ENCODE measurements around the gene RPTOR. TPM values are rescaled to one million over a fixed set of nuclear protein-coding genes. Genes with fewer than 3 reads are reported as not detected.

Gene RPTOR
- total RNA-seq, 1 experiment from 2014 or later: 46.2 TPM

- ATAC-seq (no peak), DNase-seq (no peak)
- no peaks in the 10 kb centered on the region for H3F3A ChIP-seq (ENCODE audit: low read length, unreplicated experiment)
- H3K27me3 ChIP-seq (ENCODE audit: low read length): no peaks in the 10 kb centered on the region
- H3K4me2 ChIP-seq (ENCODE audit: low read length): no peak overlapping the region
- H3K9me2 ChIP-seq (replicated peaks; ENCODE audit: low read length): no peaks in the 10 kb centered on the region
- H3K4me1 ChIP-seq (ENCODE audit: insufficient read depth, low read length): no peaks in the 10 kb centered on the region
- no peak overlapping the region for H3K9ac ChIP-seq (ENCODE audit: low read length)
- no peaks in the 10 kb centered on the region for H4K20me1 ChIP-seq (ENCODE audit: low read length)
- no TSS peak for BruUV-seq (replicated peaks)
- H2AFZ ChIP-seq (ENCODE audit: low read length): no peak overlapping the region
- no peaks in the 10 kb centered on the region for H3K9me3 ChIP-seq (ENCODE audit: low read length)
- intact Hi-C loops (cut with micrococcal nuclease): no loop called here
- no peak overlapping the region for H3K27ac ChIP-seq (ENCODE audit: low read length)
- TF ChIP-seq EZH2 (IDR thresholded peaks at IDR 0.05; ENCODE audit: low read length, unreplicated experiment): no peak
- no peak for TF ChIP-seq EZH2phosphoT487 (IDR thresholded peaks at IDR 0.05; ENCODE audit: borderline replicate concordance, low read length)
- TF ChIP-seq CTCF (conservative IDR thresholded peaks at IDR 0.05; ENCODE audit: low read depth, low read length): no peak
- peaks cover 4% of the 10 kb centered on the region; the same call in 1 of the 2 replicates for H3K36me3 ChIP-seq (ENCODE audit: low read depth, low read length)
- CTCF ChIA-PET: no interaction called here
- H3K79me2 ChIP-seq (ENCODE audit: low read length): no peaks in the 10 kb centered on the region
- POLR2A ChIA-PET (ENCODE audit: unreplicated experiment): no interaction called here
- H3K4me3 ChIP-seq (ENCODE audit: low read length): no peak overlapping the region
Observed at GRCh38 chr17:80774146-80774545, 229.5 kb downstream of the RPTOR start.

GRCh38 chr17:80774643-80775281 is 230.1 kb downstream of the RPTOR start:
- Histone ChIP-seq H3K4me1 (ENCODE audit: insufficient read depth, low read length) (no peaks in the 10 kb centered on the region), H3K27ac (ENCODE audit: low read length) (no peak overlapping the region), H2AFZ (ENCODE audit: low read length) (no peak overlapping the region), H3F3A (ENCODE audit: low read length, unreplicated experiment) (no peaks in the 10 kb centered on the region), H3K4me3 (ENCODE audit: low read length) (no peak overlapping the region), H3K4me2 (ENCODE audit: low read length) (no peak overlapping the region), H3K9me3 (ENCODE audit: low read length) (no peaks in the 10 kb centered on the region), H3K9me2 (replicated peaks; ENCODE audit: low read length) (no peaks in the 10 kb centered on the region), H3K9ac (ENCODE audit: low read length) (no peak overlapping the region), H3K36me3 (ENCODE audit: low read depth, low read length) (peaks cover 4% of the 10 kb centered on the region; the same call in 1 of the 2 replicates), H4K20me1 (ENCODE audit: low read length) (no peaks in the 10 kb centered on the region), H3K79me2 (ENCODE audit: low read length) (no peaks in the 10 kb centered on the region), H3K27me3 (ENCODE audit: low read length) (no peaks in the 10 kb centered on the region)
- ATAC-seq: no peak
- TF ChIP-seq EZH2 (IDR thresholded peaks at IDR 0.05; ENCODE audit: low read length, unreplicated experiment) (no peak), CTCF (conservative IDR thresholded peaks at IDR 0.05; ENCODE audit: low read depth, low read length) (no peak), EZH2phosphoT487 (IDR thresholded peaks at IDR 0.05; ENCODE audit: borderline replicate concordance, low read length) (no peak)
- ChIA-PET POLR2A (ENCODE audit: unreplicated experiment) (interaction anchor here (0.5 kb wide), 1 partner anchor 16 kb away, joined by 3 read pairs; no protein-coding TSS in a partner anchor), CTCF (no interaction called here)
- BruUV-seq (replicated peaks): no TSS peak
- DNase-seq: no peak
- intact Hi-C loops (cut with micrococcal nuclease): no loop called here

- H3K27me3 ChIP-seq (ENCODE audit: low read length): no peaks in the 10 kb centered on the region
- H3K27ac ChIP-seq (ENCODE audit: low read length): no peak overlapping the region
- H3K79me2 ChIP-seq (ENCODE audit: low read length): no peaks in the 10 kb centered on the region
- no peak overlapping the region for H3K4me3 ChIP-seq (ENCODE audit: low read length)
- DNase-seq (no peak), ATAC-seq (no peak)
- no peak overlapping the region for H3K9ac ChIP-seq (ENCODE audit: low read length)
- no TSS peak for BruUV-seq (replicated peaks)
- no peaks in the 10 kb centered on the region for H4K20me1 ChIP-seq (ENCODE audit: low read length)
- intact Hi-C loops (cut with micrococcal nuclease): no loop called here
- POLR2A ChIA-PET (ENCODE audit: unreplicated experiment): no interaction called here
- CTCF ChIA-PET: no interaction called here
- no peak for TF ChIP-seq EZH2 (IDR thresholded peaks at IDR 0.05; ENCODE audit: low read length, unreplicated experiment)
- no peak for TF ChIP-seq EZH2phosphoT487 (IDR thresholded peaks at IDR 0.05; ENCODE audit: borderline replicate concordance, low read length)
- H3K4me2 ChIP-seq (ENCODE audit: low read length): no peak overlapping the region
- H3K4me1 ChIP-seq (ENCODE audit: insufficient read depth, low read length): no peaks in the 10 kb centered on the region
- peaks cover 4% of the 10 kb centered on the region; the same call in 1 of the 2 replicates for H3K36me3 ChIP-seq (ENCODE audit: low read depth, low read length)
- H3K9me3 ChIP-seq (ENCODE audit: low read length): no peaks in the 10 kb centered on the region
- H3F3A ChIP-seq (ENCODE audit: low read length, unreplicated experiment): no peaks in the 10 kb centered on the region
- no peak overlapping the region for H2AFZ ChIP-seq (ENCODE audit: low read length)
- H3K9me2 ChIP-seq (replicated peaks; ENCODE audit: low read length): no peaks in the 10 kb centered on the region
Observed at GRCh38 chr17:80775863-80776262, 231.2 kb downstream of the RPTOR start.
